H9 (cell line): ENCODE measurements around the gene RPS27A. TPM values are rescaled to one million over a fixed set of nuclear protein-coding genes. Genes with fewer than 3 reads are reported as not detected.

ENCODE experiments used
- DNase-seq: peaks from one replicate; pipeline ENCODE4 v3.0.0-alpha.2; 2017
- H2AFZ ChIP-seq: one replicate; pipeline ENCODE4 v1.6.1; 2013; ENCODE audit warnings: mild to moderate bottlenecking, low read length, control low read depth, moderate library complexity
- H2AK5ac ChIP-seq: 2 replicates; pipeline ENCODE4 v1.6.1; 2013; ENCODE audit warnings: low read length, control low read depth, mixed read lengths; ENCODE audit not compliant: insufficient read length
- H2BK120ac ChIP-seq: one replicate; pipeline ENCODE4 v1.6.1; 2013; ENCODE audit warnings: low read depth, mild to moderate bottlenecking, low read length, control low read depth, inconsistent platforms; ENCODE audit not compliant: poor library complexity, severe bottlenecking
- H2BK12ac ChIP-seq: 2 replicates; pipeline ENCODE4 v1.6.1; 2013; ENCODE audit warnings: low read length, control low read depth, mixed read lengths, low read depth; ENCODE audit not compliant: insufficient read length
- H2BK15ac ChIP-seq: 2 replicates; pipeline ENCODE4 v1.6.1; 2013; ENCODE audit warnings: low read depth, low read length, control low read depth
- H2BK20ac ChIP-seq: one replicate; pipeline ENCODE4 v1.6.1; 2013; ENCODE audit warnings: low read depth, mild to moderate bottlenecking, low read length, control low read depth, inconsistent platforms; ENCODE audit not compliant: poor library complexity, severe bottlenecking
- H2BK5ac ChIP-seq: 2 replicates; pipeline ENCODE4 v1.6.1; 2013; ENCODE audit warnings: low read length, control low read depth, mixed read lengths; ENCODE audit not compliant: insufficient read length
- H3K14ac ChIP-seq: 2 replicates; pipeline ENCODE4 v1.6.1; 2013; ENCODE audit warnings: low read length, control low read depth; ENCODE audit not compliant: insufficient read depth
- H3K18ac ChIP-seq: 2 replicates; pipeline ENCODE4 v1.6.1; 2013; ENCODE audit warnings: low read depth, mild to moderate bottlenecking, mixed read lengths, low read length, control low read depth; ENCODE audit not compliant: insufficient read length
- H3K23ac ChIP-seq: 2 replicates; pipeline ENCODE4 v1.6.1; 2013; ENCODE audit warnings: low read length, control low read depth, mixed read lengths, low read depth; ENCODE audit not compliant: insufficient read length
- H3K23me2 ChIP-seq: 2 replicates; pipeline ENCODE4 v1.6.1; 2013; ENCODE audit warnings: low read depth, mild to moderate bottlenecking, mixed read lengths, low read length, control low read depth; ENCODE audit not compliant: insufficient read length, poor library complexity, severe bottlenecking
- H3K27ac ChIP-seq: 2 replicates; pipeline ENCODE4 v1.5.1; 2013; ENCODE audit warnings: low read length, control low read depth, mixed read lengths, low read depth; ENCODE audit not compliant: insufficient read length
- H3K27me3 ChIP-seq: 2 replicates; pipeline ENCODE4 v1.6.1; 2013; ENCODE audit warnings: low read length, control low read depth, inconsistent platforms; ENCODE audit not compliant: insufficient read depth
- H3K4ac ChIP-seq: 2 replicates; pipeline ENCODE4 v1.6.1; 2013; ENCODE audit warnings: low read depth, mild to moderate bottlenecking, control low read depth, inconsistent platforms, low read length, moderate library complexity
- H3K4me1 ChIP-seq: 2 replicates; pipeline ENCODE4 v1.6.1; 2013; ENCODE audit warnings: low read length, control low read depth, inconsistent platforms; ENCODE audit not compliant: insufficient read depth
- H3K4me2 ChIP-seq: 2 replicates; pipeline ENCODE4 v1.6.1; 2013; ENCODE audit warnings: low read length, control low read depth, mixed read lengths; ENCODE audit not compliant: insufficient read length, insufficient read depth
- H3K56ac ChIP-seq: 2 replicates; pipeline ENCODE4 v1.6.1; 2013; ENCODE audit warnings: low read depth, mild to moderate bottlenecking, mixed read lengths, low read length, control low read depth; ENCODE audit not compliant: insufficient read length
- H3K79me1 ChIP-seq: 2 replicates; pipeline ENCODE4 v1.6.1; 2013; ENCODE audit warnings: low read depth, mild to moderate bottlenecking, moderate library complexity, low read length, control low read depth, inconsistent platforms; ENCODE audit not compliant: insufficient read depth, poor library complexity, severe bottlenecking
- H3K79me2 ChIP-seq: 2 replicates; pipeline ENCODE4 v1.6.1; 2013; ENCODE audit warnings: low read length, control low read depth, inconsistent platforms; ENCODE audit not compliant: insufficient read depth
- H3K9ac ChIP-seq: 2 replicates; pipeline ENCODE4 v1.6.1; 2013; ENCODE audit warnings: low read length, control low read depth, mixed read lengths; ENCODE audit not compliant: insufficient read length; ENCODE audit errors: extremely low read depth
- H3K9me3 ChIP-seq: one replicate; pipeline ENCODE4 v1.6.1; 2013; ENCODE audit warnings: low read depth, low read length, inconsistent platforms; ENCODE audit not compliant: control insufficient read depth
- H3T11ph ChIP-seq: one replicate; pipeline ENCODE4 v1.6.1; 2013; ENCODE audit warnings: mild to moderate bottlenecking, low read length, control low read depth, inconsistent platforms
- H4K20me1 ChIP-seq: one replicate; pipeline ENCODE4 v1.6.1; 2013; ENCODE audit not compliant: control insufficient read depth, insufficient read length, insufficient read depth
- H4K5ac ChIP-seq: 2 replicates; pipeline ENCODE4 v1.6.1; 2013; ENCODE audit warnings: low read depth, mild to moderate bottlenecking, mixed read lengths, low read length, control low read depth; ENCODE audit not compliant: insufficient read length
- H4K8ac ChIP-seq: replicated peaks from 2 replicates; pipeline ENCODE4 v1.6.1; 2013; ENCODE audit warnings: low read length, control low read depth, mixed read lengths, low read depth; ENCODE audit not compliant: insufficient read length
- H4K91ac ChIP-seq: 2 replicates; pipeline ENCODE4 v1.6.1; 2013; ENCODE audit warnings: low read depth, mild to moderate bottlenecking, moderate library complexity, mixed read lengths, low read length, control low read depth; ENCODE audit not compliant: insufficient read length
- H3K27ac Mint-ChIP-seq, 3 experiments: 2 replicates in 2 of 3; 3 replicates in 1 of 3; pipeline ENCODE4 v1.8.0; 2020 to 2021; ENCODE audit warnings: mixed read lengths in 3 of 3, mild to moderate bottlenecking in 1 of 3, moderate library complexity in 1 of 3
- H3K27me3 Mint-ChIP-seq: 2 replicates; pipeline ENCODE4 v1.8.0; 2021; ENCODE audit warnings: low read depth, mild to moderate bottlenecking, moderate library complexity, mixed read lengths
- H3K36me3 Mint-ChIP-seq, 3 experiments: 2 replicates in 2 of 3; 3 replicates in 1 of 3; pipeline ENCODE4 v1.8.0; 2020 to 2021; ENCODE audit warnings: low read depth in 3 of 3, mixed read lengths in 3 of 3; ENCODE audit not compliant: insufficient read depth in 1 of 3
- H3K4me1 Mint-ChIP-seq, 2 experiments: 2 replicates each; pipeline ENCODE4 v1.8.0; 2020; ENCODE audit warnings: mixed read lengths in 2 of 2
- H3K4me3 Mint-ChIP-seq, 2 experiments: 2 replicates in 1 of 2; 3 replicates in 1 of 2; pipeline ENCODE4 v1.8.0; 2020 to 2021; ENCODE audit warnings: mild to moderate bottlenecking in 2 of 2, mixed read lengths in 2 of 2, moderate library complexity in 1 of 2
- H3K9me3 Mint-ChIP-seq, 2 experiments: 2 replicates in 1 of 2; 3 replicates in 1 of 2; pipeline ENCODE4 v1.8.0; 2020; ENCODE audit warnings: mild to moderate bottlenecking in 2 of 2, mixed read lengths in 2 of 2, moderate library complexity in 1 of 2
- WGBS: extraction: QIAGEN DNeasy Blood & Tissue Kit; methylation state at CpG from one replicate; pipeline ENCODE4 v1.1.7; 2013; ENCODE audit warnings: missing lambda C conversion rate, low lambda C conversion rate, mixed read lengths; ENCODE audit not compliant: insufficient read length; ENCODE audit errors: extremely low coverage; 5-methylcytosine and 5-hydroxymethylcytosine counted together
- total RNA-seq: library from RNA; stranded (reverse); gene quantifications from 2 replicates; pipeline ENCODE4 v1.2.1, GENCODE V29; 2021
- TF ChIP-seq, protein P1 (sequence below): fragments of 200-600 bp; sonication (generic); conservative IDR thresholded peaks from 3 replicates; pipeline ENCODE4 v1.8.0; 2021; ENCODE audit warnings: antibody characterized with exemption, mild to moderate bottlenecking

RPS27A gene
- total RNA-seq, 1 experiment from 2014 or later: 1,415 TPM

DNA sequence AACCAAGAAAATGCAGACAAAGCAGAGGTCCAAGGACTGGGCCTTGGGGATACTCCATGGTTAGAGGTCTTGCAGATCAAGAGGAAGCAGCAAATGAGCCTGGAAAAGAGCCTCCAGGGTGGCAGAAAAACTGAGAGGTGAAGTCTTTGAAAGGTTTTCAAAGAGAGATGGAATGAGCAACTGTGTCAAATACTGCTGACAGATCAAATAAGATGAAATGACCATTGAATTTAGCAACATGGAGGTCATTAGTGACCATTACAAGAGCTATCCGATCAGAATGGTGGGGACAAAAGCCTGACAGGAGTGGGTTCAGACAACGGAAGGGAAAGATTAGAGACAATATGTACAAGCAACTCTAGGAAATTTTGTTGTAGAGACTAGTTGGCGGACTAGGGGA, 1.9 kb upstream of the RPS27A start:
- no peaks in the 10 kb centered on the region; a peak in 1 of 5 replicates for H3K9me3 Mint-ChIP-seq
- H2AK5ac ChIP-seq: no peak overlapping the region
- H4K5ac ChIP-seq: no peak overlapping the region

More for the DNA sequence above, 1.9 kb upstream of the RPS27A start:
- no peak for DNase-seq
- Histone ChIP-seq H4K20me1 (no peaks in the 10 kb centered on the region), H2BK15ac (no peak overlapping the region), H3K9ac (no peak overlapping the region), H3K18ac (no peak overlapping the region), H3K27me3 (no peaks in the 10 kb centered on the region), H3K4ac (no peak overlapping the region), H3K14ac (no peak overlapping the region), H2BK5ac (no peak overlapping the region), H3T11ph (no peak overlapping the region), H2BK120ac (no peak overlapping the region), H4K91ac (no peak overlapping the region), H3K4me1 (no peaks in the 10 kb centered on the region), H4K8ac (no peak overlapping the region), H3K79me1 (peaks cover 7% of the 10 kb centered on the region), H3K4me2 (no peak overlapping the region), H3K79me2 (peaks cover 10% of the 10 kb centered on the region), H2BK20ac (no peak overlapping the region), H2AFZ (no peak overlapping the region), H2BK12ac (no peak overlapping the region), H3K23me2 (peaks cover 10% of the 10 kb centered on the region), H3K27ac (no peak overlapping the region), H3K56ac (no peak overlapping the region), H3K9me3 (no peaks in the 10 kb centered on the region), H3K23ac (no peak overlapping the region)
- Mint-ChIP-seq H3K36me3 (peaks cover 27 to 46% (median 36%) of the 10 kb centered on the region in 3 experiments), H3K4me3 (peak overlapping the region; percentile 97 to 99), H3K27me3 (no peaks in the 10 kb centered on the region; the same call in 1 of the 2 replicates), H3K27ac (0 out of 7 replicates have a peak overlapping the region, but pooled peaks of 1 of the 3 experiments have one; percentile 4), H3K4me1 (peaks cover 23 to 27% of the 10 kb centered on the region in 2 experiments)
- WGBS: no CpG with 5 or more reads among the region's 3 CpGs
- TF ChIP-seq, protein P1, sequence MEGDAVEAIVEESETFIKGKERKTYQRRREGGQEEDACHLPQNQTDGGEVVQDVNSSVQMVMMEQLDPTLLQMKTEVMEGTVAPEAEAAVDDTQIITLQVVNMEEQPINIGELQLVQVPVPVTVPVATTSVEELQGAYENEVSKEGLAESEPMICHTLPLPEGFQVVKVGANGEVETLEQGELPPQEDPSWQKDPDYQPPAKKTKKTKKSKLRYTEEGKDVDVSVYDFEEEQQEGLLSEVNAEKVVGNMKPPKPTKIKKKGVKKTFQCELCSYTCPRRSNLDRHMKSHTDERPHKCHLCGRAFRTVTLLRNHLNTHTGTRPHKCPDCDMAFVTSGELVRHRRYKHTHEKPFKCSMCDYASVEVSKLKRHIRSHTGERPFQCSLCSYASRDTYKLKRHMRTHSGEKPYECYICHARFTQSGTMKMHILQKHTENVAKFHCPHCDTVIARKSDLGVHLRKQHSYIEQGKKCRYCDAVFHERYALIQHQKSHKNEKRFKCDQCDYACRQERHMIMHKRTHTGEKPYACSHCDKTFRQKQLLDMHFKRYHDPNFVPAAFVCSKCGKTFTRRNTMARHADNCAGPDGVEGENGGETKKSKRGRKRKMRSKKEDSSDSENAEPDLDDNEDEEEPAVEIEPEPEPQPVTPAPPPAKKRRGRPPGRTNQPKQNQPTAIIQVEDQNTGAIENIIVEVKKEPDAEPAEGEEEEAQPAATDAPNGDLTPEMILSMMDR: no peak
